ENCODE data around the gene UTF1.

- TF ChIP-seq POLR2AphosphoS5 (IDR thresholded peaks at IDR 0.05; ENCODE audit: low read depth, low read length) (no peak), POLR2A (IDR thresholded peaks at IDR 0.05; ENCODE audit: low read depth, low read length) (no peak), TAF1 (IDR thresholded peaks at IDR 0.05; ENCODE audit: low read depth, low read length) (no peak), POU2F2 (IDR thresholded peaks at IDR 0.05; ENCODE audit: low read depth, low read length) (no peak)
Measured at GRCh38 chr10:133229265-133230043, 563 bp upstream of the UTF1 start.
